ENCODE results near the gene COL8A2. TPM values are rescaled to one million over a fixed set of nuclear protein-coding genes. Genes with fewer than 3 reads are reported as not detected.
A peak's percentile ranks its signal among the peaks of the same experiment; 100 is the strongest.

The COL8A2 gene
- total RNA-seq, 2 donors from 2014 or later: 1.3 to 1.6 TPM

DNA sequence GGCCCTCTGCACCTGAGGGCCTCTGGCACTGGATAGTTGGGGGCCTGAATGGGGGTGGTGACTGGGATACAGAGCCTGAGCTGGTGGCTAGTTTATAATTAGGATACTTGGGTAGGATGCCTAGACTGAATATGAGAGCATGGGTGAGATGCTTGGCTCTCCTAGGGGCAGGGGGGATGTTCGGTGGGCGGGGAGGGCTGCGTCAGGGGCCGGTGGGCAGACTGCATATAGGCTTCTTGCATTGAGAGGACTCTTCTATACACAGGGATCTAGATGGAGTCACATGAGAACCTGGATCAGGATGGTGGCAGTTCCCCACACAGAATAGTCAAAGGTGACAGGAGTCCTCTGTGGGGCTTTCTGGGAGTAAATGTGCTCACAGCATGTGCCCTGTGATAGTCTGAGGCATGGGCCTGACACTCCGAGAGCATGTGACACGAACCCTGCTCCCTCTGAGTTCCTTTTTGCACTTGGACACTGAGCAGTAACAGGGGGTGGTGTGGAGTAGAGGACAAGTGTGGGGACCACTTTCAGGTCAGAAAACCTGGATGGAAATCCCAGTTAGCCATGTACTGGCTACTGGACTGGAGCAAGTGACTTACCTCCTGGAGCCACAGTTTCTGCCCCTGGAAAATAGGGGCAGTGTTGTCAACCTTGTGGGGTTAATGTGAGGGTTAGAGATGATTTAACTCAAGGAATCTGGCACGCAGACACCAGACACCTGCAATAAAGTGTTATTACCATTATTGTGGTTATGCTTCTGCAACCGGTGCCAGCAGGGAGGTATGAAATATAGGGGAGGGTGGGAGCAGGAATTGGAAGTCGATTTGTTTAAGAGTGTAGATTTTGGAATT is 33.2 kb upstream of the COL8A2 start:
- Histone ChIP-seq H3K4me1 (peaks cover 67% of the 10 kb centered on the region), H3K9me3 (no peaks in the 10 kb centered on the region), H3K4me3 (no peak overlapping the region), H3K27ac (peak overlapping the region in 2 of 4 donors; percentile 91 to 96), H3K27me3 (no peaks in the 10 kb centered on the region), H3K36me3 (replicated peaks in 1 of 2; ENCODE audit: insufficient read depth in 1 of 2, low read depth in 2 of 2) (no peaks in the 10 kb centered on the region)
- 70% methylated on average over 7 to 9 of the region's 9 CpGs for WGBS, 2 donors
- no peak for ATAC-seq
- no peak for DNase-seq
- TF ChIP-seq, protein P1, sequence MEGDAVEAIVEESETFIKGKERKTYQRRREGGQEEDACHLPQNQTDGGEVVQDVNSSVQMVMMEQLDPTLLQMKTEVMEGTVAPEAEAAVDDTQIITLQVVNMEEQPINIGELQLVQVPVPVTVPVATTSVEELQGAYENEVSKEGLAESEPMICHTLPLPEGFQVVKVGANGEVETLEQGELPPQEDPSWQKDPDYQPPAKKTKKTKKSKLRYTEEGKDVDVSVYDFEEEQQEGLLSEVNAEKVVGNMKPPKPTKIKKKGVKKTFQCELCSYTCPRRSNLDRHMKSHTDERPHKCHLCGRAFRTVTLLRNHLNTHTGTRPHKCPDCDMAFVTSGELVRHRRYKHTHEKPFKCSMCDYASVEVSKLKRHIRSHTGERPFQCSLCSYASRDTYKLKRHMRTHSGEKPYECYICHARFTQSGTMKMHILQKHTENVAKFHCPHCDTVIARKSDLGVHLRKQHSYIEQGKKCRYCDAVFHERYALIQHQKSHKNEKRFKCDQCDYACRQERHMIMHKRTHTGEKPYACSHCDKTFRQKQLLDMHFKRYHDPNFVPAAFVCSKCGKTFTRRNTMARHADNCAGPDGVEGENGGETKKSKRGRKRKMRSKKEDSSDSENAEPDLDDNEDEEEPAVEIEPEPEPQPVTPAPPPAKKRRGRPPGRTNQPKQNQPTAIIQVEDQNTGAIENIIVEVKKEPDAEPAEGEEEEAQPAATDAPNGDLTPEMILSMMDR (IDR thresholded peaks at IDR 0.05): no peak
- TF ChIP-seq POLR2A (IDR thresholded peaks at IDR 0.05): no peak
- intact Hi-C loops (cut with DNase I): no loop called here

DNA sequence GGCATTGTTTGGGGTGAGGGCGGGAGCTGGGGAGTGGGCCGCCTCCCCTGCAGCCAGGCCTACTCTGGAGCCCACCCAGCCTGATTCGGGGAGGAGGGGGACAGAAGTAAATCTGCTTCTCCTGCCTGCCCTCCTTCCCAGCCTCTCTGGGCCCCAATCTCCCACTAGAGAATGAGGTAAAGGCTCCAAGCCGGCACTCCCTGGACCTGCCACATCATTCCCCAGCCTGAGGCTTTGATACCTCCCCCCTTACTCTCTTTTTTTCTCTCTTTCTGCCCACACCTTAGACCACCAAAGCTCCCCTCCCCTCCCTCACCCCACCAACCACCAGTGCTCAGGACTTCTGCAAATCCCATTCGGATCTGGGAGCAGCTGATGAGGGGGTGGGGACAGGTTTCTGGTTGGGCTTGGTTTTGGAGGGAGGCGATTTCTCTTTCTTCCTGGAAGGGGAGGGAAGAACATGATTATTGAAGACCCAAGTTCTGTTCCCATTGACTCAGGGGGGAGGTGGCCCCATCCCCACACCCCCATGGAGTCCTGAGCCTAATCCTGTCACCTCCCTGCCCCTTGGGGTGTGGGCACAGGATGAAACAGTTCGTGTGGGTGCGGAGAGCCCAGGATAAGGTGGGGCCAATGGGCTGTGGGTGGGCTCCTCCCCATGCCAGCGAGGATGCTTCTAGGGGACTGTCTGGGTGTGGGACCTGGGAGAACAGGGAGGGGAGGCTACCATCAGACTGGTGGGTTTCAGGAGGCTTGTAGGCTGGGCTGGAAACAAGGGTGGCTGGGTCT is 32.3 kb upstream of the COL8A2 start:
- DNase-seq (peak in 1 of 4 donors; percentile 21), ATAC-seq (no peak)
- 24 to 36% methylated on average over 6 to 9 of the region's 9 CpGs for WGBS, 2 donors
- intact Hi-C loops (cut with DNase I): no loop called here
- Histone ChIP-seq H3K9me3 (no peaks in the 10 kb centered on the region), H3K27ac (peak overlapping the region; percentile 91 to 99 (median 94)), H3K4me1 (peaks cover 58% of the 10 kb centered on the region), H3K4me3 (peak overlapping the region; percentile 74 to 90), H3K36me3 (replicated peaks in 1 of 2; ENCODE audit: insufficient read depth in 1 of 2, low read depth in 2 of 2) (no peaks in the 10 kb centered on the region), H3K27me3 (no peaks in the 10 kb centered on the region)
- TF ChIP-seq POLR2A (IDR thresholded peaks at IDR 0.05): peak in 1 of 3 donors; percentile 6
- TF ChIP-seq, protein P1 (IDR thresholded peaks at IDR 0.05): no peak

DNA sequence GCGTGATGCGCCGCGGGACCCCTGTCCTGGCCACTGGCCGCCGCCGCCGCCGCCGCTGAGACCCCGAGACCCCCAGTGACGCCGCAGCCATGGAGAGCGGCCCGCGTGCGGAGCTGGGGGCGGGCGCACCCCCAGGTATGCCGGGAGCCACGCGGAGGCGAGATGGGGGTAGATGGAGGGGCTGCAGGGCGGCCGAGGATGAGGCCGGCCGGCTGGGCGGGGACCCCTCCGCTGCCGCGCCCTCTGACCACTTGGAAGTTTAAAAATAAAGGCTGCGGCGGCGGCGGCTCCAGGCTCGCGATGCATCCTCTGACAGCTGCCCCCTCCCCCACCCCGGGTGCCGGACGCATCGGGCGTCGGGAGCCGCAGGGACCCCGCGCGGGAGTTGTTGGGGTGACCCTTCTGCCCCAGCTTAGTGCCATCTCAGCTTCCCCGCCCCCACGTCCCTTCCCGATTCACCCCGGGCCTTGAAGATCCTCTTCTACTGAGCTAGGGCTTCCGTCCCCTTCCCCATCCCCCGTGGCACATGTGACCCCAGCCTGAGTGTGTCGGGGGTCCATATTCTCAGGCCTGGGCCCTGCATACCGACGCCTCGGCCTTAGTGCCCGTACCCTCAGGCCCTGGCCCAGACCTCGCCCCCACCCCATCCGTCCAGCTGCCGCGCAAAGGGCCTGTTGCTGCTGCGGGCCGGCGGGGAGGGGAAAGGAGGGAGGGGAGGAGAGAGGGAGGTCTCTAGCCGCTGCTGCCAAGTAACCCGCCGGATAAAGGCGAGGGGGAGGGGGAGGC is 31.5 kb upstream of the COL8A2 start:
- Histone ChIP-seq H3K4me1 (peaks cover 55% of the 10 kb centered on the region), H3K9me3 (no peaks in the 10 kb centered on the region), H3K27ac (peak overlapping the region; percentile 91 to 99 (median 94)), H3K27me3 (no peaks in the 10 kb centered on the region), H3K4me3 (peak overlapping the region; percentile 74 to 90), H3K36me3 (replicated peaks in 1 of 2; ENCODE audit: insufficient read depth in 1 of 2, low read depth in 2 of 2) (no peaks in the 10 kb centered on the region)
- intact Hi-C loops (cut with DNase I): no loop called here
- WGBS, 2 donors: 0% methylated on average over 3 to 40 of the region's 69 CpGs
- TF ChIP-seq POLR2A (IDR thresholded peaks at IDR 0.05): peak in 1 of 3 donors; percentile 29
- TF ChIP-seq, protein P1 (IDR thresholded peaks at IDR 0.05): no peak
- DNase-seq: peak; percentile 56 to 74 (median 66)
- peak; percentile 30 for ATAC-seq

DNA sequence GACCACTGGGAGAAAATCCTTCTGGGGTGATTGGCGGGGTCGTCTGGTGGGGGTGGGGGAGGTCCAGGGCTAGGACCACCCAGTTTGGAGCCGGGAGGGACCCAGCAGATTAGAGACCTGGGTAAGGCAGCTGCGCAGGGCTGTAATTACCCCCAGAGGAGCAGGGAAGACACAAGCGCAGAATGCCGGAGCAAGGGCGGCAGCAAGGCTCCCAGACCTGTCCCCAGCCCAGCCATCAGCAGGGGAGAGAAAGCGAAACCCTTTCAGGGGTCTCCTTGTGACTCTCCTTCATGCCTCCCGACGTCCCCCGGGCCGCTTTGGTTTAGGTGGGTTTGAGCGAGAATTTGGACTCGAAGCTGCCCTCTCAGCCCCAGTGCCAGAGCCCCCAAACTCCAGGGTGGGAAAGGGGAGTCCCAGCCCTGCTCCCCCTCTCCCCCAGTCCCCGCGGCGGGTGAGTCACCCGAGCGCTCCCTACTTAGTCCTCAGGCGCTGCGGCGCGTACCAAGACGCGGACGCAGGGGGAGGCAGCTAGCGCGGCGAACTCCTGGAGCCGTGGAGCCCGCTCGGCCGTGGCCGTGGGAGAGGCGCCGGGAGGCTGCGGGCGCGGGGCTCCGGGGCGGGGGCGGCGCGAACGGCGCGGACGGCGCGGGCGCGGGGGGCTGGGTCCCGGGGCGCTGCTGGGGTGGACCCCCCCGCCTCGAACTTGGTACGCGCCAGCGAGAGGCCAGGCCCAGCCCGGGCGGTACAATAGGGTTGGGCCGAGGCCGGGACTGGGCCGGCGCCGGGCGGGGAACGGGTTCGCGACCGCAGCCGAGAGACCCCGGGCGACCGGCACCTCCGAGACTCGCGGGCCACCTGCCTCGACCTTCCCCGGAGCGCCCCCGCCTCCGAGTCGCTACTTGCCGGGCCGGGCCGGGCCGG is 30.6 kb upstream of the COL8A2 start, which contains the start of gene MAP7D1:
TSS of gene MAP7D1 (plus strand) at position 753 of the 921 bp plus-strand sequence. CDS start 258 bp downstream, outside the sequence.
- Histone ChIP-seq H3K36me3 (replicated peaks in 1 of 2; ENCODE audit: insufficient read depth in 1 of 2, low read depth in 2 of 2) (no peaks in the 10 kb centered on the region), H3K9me3 (no peaks in the 10 kb centered on the region), H3K4me1 (peaks cover 55% of the 10 kb centered on the region), H3K27me3 (no peaks in the 10 kb centered on the region), H3K27ac (peak within 1 kb of the TSS; percentile 91 to 99 (median 94)), H3K4me3 (peak within 1 kb of the TSS; percentile 74 to 90)
- TF ChIP-seq POLR2A (IDR thresholded peaks at IDR 0.05): peak; percentile 61 to 95 (median 94)
- TF ChIP-seq, protein P1 (IDR thresholded peaks at IDR 0.05): no peak
- intact Hi-C loops (cut with DNase I): no loop called here
- ATAC-seq (peak; percentile 88), DNase-seq (peak; percentile 85 to 89 (median 88))
- 0 to 3% methylated on average over 16 to 68 of the region's 88 CpGs for WGBS, 2 donors

Data from body of pancreas (tissue), 4 donors.